H9 (cell line): ENCODE data around the gene ADGRB3. TPM values are rescaled to one million over a fixed set of nuclear protein-coding genes. Genes with fewer than 3 reads are reported as not detected.

Experiments used
- DNase-seq: peaks from one replicate; pipeline ENCODE4 v3.0.0-alpha.2; 2017
- H2AFZ ChIP-seq: one replicate; pipeline ENCODE4 v1.6.1; 2013; ENCODE audit warnings: mild to moderate bottlenecking, low read length, control low read depth, moderate library complexity
- H2AK5ac ChIP-seq: 2 replicates; pipeline ENCODE4 v1.6.1; 2013; ENCODE audit warnings: low read length, control low read depth, mixed read lengths; ENCODE audit not compliant: insufficient read length
- H2BK120ac ChIP-seq: one replicate; pipeline ENCODE4 v1.6.1; 2013; ENCODE audit warnings: low read depth, mild to moderate bottlenecking, low read length, control low read depth, inconsistent platforms; ENCODE audit not compliant: poor library complexity, severe bottlenecking
- H2BK12ac ChIP-seq: 2 replicates; pipeline ENCODE4 v1.6.1; 2013; ENCODE audit warnings: low read length, control low read depth, mixed read lengths, low read depth; ENCODE audit not compliant: insufficient read length
- H2BK15ac ChIP-seq: 2 replicates; pipeline ENCODE4 v1.6.1; 2013; ENCODE audit warnings: low read depth, low read length, control low read depth
- H2BK20ac ChIP-seq: one replicate; pipeline ENCODE4 v1.6.1; 2013; ENCODE audit warnings: low read depth, mild to moderate bottlenecking, low read length, control low read depth, inconsistent platforms; ENCODE audit not compliant: poor library complexity, severe bottlenecking
- H2BK5ac ChIP-seq: 2 replicates; pipeline ENCODE4 v1.6.1; 2013; ENCODE audit warnings: low read length, control low read depth, mixed read lengths; ENCODE audit not compliant: insufficient read length
- H3K14ac ChIP-seq: 2 replicates; pipeline ENCODE4 v1.6.1; 2013; ENCODE audit warnings: low read length, control low read depth; ENCODE audit not compliant: insufficient read depth
- H3K18ac ChIP-seq: 2 replicates; pipeline ENCODE4 v1.6.1; 2013; ENCODE audit warnings: low read depth, mild to moderate bottlenecking, mixed read lengths, low read length, control low read depth; ENCODE audit not compliant: insufficient read length
- H3K23ac ChIP-seq: 2 replicates; pipeline ENCODE4 v1.6.1; 2013; ENCODE audit warnings: low read length, control low read depth, mixed read lengths, low read depth; ENCODE audit not compliant: insufficient read length
- H3K23me2 ChIP-seq: 2 replicates; pipeline ENCODE4 v1.6.1; 2013; ENCODE audit warnings: low read depth, mild to moderate bottlenecking, mixed read lengths, low read length, control low read depth; ENCODE audit not compliant: insufficient read length, poor library complexity, severe bottlenecking
- H3K27ac ChIP-seq: 2 replicates; pipeline ENCODE4 v1.5.1; 2013; ENCODE audit warnings: low read length, control low read depth, mixed read lengths, low read depth; ENCODE audit not compliant: insufficient read length
- H3K27me3 ChIP-seq: 2 replicates; pipeline ENCODE4 v1.6.1; 2013; ENCODE audit warnings: low read length, control low read depth, inconsistent platforms; ENCODE audit not compliant: insufficient read depth
- H3K4ac ChIP-seq: 2 replicates; pipeline ENCODE4 v1.6.1; 2013; ENCODE audit warnings: low read depth, mild to moderate bottlenecking, control low read depth, inconsistent platforms, low read length, moderate library complexity
- H3K4me1 ChIP-seq: 2 replicates; pipeline ENCODE4 v1.6.1; 2013; ENCODE audit warnings: low read length, control low read depth, inconsistent platforms; ENCODE audit not compliant: insufficient read depth
- H3K4me2 ChIP-seq: 2 replicates; pipeline ENCODE4 v1.6.1; 2013; ENCODE audit warnings: low read length, control low read depth, mixed read lengths; ENCODE audit not compliant: insufficient read length, insufficient read depth
- H3K56ac ChIP-seq: 2 replicates; pipeline ENCODE4 v1.6.1; 2013; ENCODE audit warnings: low read depth, mild to moderate bottlenecking, mixed read lengths, low read length, control low read depth; ENCODE audit not compliant: insufficient read length
- H3K79me1 ChIP-seq: 2 replicates; pipeline ENCODE4 v1.6.1; 2013; ENCODE audit warnings: low read depth, mild to moderate bottlenecking, moderate library complexity, low read length, control low read depth, inconsistent platforms; ENCODE audit not compliant: insufficient read depth, poor library complexity, severe bottlenecking
- H3K79me2 ChIP-seq: 2 replicates; pipeline ENCODE4 v1.6.1; 2013; ENCODE audit warnings: low read length, control low read depth, inconsistent platforms; ENCODE audit not compliant: insufficient read depth
- H3K9ac ChIP-seq: 2 replicates; pipeline ENCODE4 v1.6.1; 2013; ENCODE audit warnings: low read length, control low read depth, mixed read lengths; ENCODE audit not compliant: insufficient read length; ENCODE audit errors: extremely low read depth
- H3K9me3 ChIP-seq: one replicate; pipeline ENCODE4 v1.6.1; 2013; ENCODE audit warnings: low read depth, low read length, inconsistent platforms; ENCODE audit not compliant: control insufficient read depth
- H3T11ph ChIP-seq: one replicate; pipeline ENCODE4 v1.6.1; 2013; ENCODE audit warnings: mild to moderate bottlenecking, low read length, control low read depth, inconsistent platforms
- H4K20me1 ChIP-seq: one replicate; pipeline ENCODE4 v1.6.1; 2013; ENCODE audit not compliant: control insufficient read depth, insufficient read length, insufficient read depth
- H4K5ac ChIP-seq: 2 replicates; pipeline ENCODE4 v1.6.1; 2013; ENCODE audit warnings: low read depth, mild to moderate bottlenecking, mixed read lengths, low read length, control low read depth; ENCODE audit not compliant: insufficient read length
- H4K8ac ChIP-seq: replicated peaks from 2 replicates; pipeline ENCODE4 v1.6.1; 2013; ENCODE audit warnings: low read length, control low read depth, mixed read lengths, low read depth; ENCODE audit not compliant: insufficient read length
- H4K91ac ChIP-seq: 2 replicates; pipeline ENCODE4 v1.6.1; 2013; ENCODE audit warnings: low read depth, mild to moderate bottlenecking, moderate library complexity, mixed read lengths, low read length, control low read depth; ENCODE audit not compliant: insufficient read length
- H3K27ac Mint-ChIP-seq, 3 experiments: 2 replicates in 2 of 3; 3 replicates in 1 of 3; pipeline ENCODE4 v1.8.0; 2020 to 2021; ENCODE audit warnings: mixed read lengths in 3 of 3, mild to moderate bottlenecking in 1 of 3, moderate library complexity in 1 of 3
- H3K27me3 Mint-ChIP-seq: 2 replicates; pipeline ENCODE4 v1.8.0; 2021; ENCODE audit warnings: low read depth, mild to moderate bottlenecking, moderate library complexity, mixed read lengths
- H3K36me3 Mint-ChIP-seq, 3 experiments: 2 replicates in 2 of 3; 3 replicates in 1 of 3; pipeline ENCODE4 v1.8.0; 2020 to 2021; ENCODE audit warnings: low read depth in 3 of 3, mixed read lengths in 3 of 3; ENCODE audit not compliant: insufficient read depth in 1 of 3
- H3K4me1 Mint-ChIP-seq, 2 experiments: 2 replicates each; pipeline ENCODE4 v1.8.0; 2020; ENCODE audit warnings: mixed read lengths in 2 of 2
- H3K4me3 Mint-ChIP-seq, 2 experiments: 2 replicates in 1 of 2; 3 replicates in 1 of 2; pipeline ENCODE4 v1.8.0; 2020 to 2021; ENCODE audit warnings: mild to moderate bottlenecking in 2 of 2, mixed read lengths in 2 of 2, moderate library complexity in 1 of 2
- H3K9me3 Mint-ChIP-seq, 2 experiments: 2 replicates in 1 of 2; 3 replicates in 1 of 2; pipeline ENCODE4 v1.8.0; 2020; ENCODE audit warnings: mild to moderate bottlenecking in 2 of 2, mixed read lengths in 2 of 2, moderate library complexity in 1 of 2
- WGBS: extraction: QIAGEN DNeasy Blood & Tissue Kit; methylation state at CpG from one replicate; pipeline ENCODE4 v1.1.7; 2013; ENCODE audit warnings: missing lambda C conversion rate, low lambda C conversion rate, mixed read lengths; ENCODE audit not compliant: insufficient read length; ENCODE audit errors: extremely low coverage; 5-methylcytosine and 5-hydroxymethylcytosine counted together
- total RNA-seq: library from RNA; stranded (reverse); gene quantifications from 2 replicates; pipeline ENCODE4 v1.2.1, GENCODE V29; 2021
- TF ChIP-seq, protein P1 (sequence below): fragments of 200-600 bp; sonication (generic); conservative IDR thresholded peaks from 3 replicates; pipeline ENCODE4 v1.8.0; 2021; ENCODE audit warnings: antibody characterized with exemption, mild to moderate bottlenecking

The ADGRB3 gene
- total RNA-seq, 1 experiment from 2014 or later = 0.37 TPM

DNA sequence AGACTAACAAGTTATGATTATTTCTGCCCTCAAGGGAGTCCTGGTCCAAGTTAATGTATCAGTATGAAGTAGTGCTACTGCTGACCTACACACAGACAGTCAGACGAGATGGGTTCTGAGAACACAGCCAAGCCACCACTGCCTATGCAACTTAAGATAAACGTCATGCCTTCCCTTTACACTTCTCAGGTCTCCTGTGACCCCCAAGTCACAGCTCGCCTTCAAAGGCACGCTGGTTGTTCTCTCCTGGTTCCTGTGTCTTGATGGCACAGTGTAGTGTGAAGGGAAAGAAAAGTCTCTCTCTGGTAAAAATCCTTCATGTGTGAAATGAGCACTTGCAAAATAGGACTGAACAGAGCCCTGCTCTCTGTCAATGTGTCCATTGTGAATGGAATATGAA, 377.8 kb downstream of the ADGRB3 start:
- Mint-ChIP-seq H3K27me3 (no peaks in the 10 kb centered on the region), H3K9me3 (no peaks in the 10 kb centered on the region), H3K4me1 (peaks cover 36 to 41% of the 10 kb centered on the region in 2 experiments), H3K27ac (peak overlapping the region in 1 of 3 experiments; percentile 5; a peak in 1 of 7 replicates), H3K4me3 (no peak overlapping the region), H3K36me3 (no peaks in the 10 kb centered on the region)
- Histone ChIP-seq H2BK120ac (no peak overlapping the region), H3K79me2 (no peaks in the 10 kb centered on the region), H4K20me1 (no peaks in the 10 kb centered on the region), H3K9me3 (no peaks in the 10 kb centered on the region), H3K23ac (no peak overlapping the region), H4K5ac (no peak overlapping the region), H2BK5ac (no peak overlapping the region), H3K4me2 (no peak overlapping the region), H3T11ph (no peak overlapping the region), H3K14ac (no peak overlapping the region), H3K4me1 (peaks cover 3% of the 10 kb centered on the region; the same call in 1 of the 2 replicates), H3K23me2 (no peaks in the 10 kb centered on the region), H2AFZ (no peak overlapping the region), H4K8ac (no peak overlapping the region), H3K4ac (no peak overlapping the region), H2BK12ac (no peak overlapping the region), H3K79me1 (no peaks in the 10 kb centered on the region), H2AK5ac (no peak overlapping the region), H2BK15ac (no peak overlapping the region), H3K27ac (no peak overlapping the region), H3K27me3 (no peaks in the 10 kb centered on the region), H3K56ac (no peak overlapping the region), H2BK20ac (no peak overlapping the region), H3K18ac (no peak overlapping the region), H3K9ac (no peak overlapping the region), H4K91ac (no peak overlapping the region)
- no peak for DNase-seq
- TF ChIP-seq, protein P1, sequence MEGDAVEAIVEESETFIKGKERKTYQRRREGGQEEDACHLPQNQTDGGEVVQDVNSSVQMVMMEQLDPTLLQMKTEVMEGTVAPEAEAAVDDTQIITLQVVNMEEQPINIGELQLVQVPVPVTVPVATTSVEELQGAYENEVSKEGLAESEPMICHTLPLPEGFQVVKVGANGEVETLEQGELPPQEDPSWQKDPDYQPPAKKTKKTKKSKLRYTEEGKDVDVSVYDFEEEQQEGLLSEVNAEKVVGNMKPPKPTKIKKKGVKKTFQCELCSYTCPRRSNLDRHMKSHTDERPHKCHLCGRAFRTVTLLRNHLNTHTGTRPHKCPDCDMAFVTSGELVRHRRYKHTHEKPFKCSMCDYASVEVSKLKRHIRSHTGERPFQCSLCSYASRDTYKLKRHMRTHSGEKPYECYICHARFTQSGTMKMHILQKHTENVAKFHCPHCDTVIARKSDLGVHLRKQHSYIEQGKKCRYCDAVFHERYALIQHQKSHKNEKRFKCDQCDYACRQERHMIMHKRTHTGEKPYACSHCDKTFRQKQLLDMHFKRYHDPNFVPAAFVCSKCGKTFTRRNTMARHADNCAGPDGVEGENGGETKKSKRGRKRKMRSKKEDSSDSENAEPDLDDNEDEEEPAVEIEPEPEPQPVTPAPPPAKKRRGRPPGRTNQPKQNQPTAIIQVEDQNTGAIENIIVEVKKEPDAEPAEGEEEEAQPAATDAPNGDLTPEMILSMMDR = no peak
- no CpG with 5 or more reads among the region's 4 CpGs for WGBS
